ENCODE results near the gene NXPH4. TPM values are rescaled to one million over a fixed set of nuclear protein-coding genes. Genes with fewer than 3 reads are reported as not detected.
A peak's percentile ranks its signal among the peaks of the same experiment; 100 is the strongest.

Gene NXPH4
- total RNA-seq, 1 donor from 2014 or later = not detected

DNA sequence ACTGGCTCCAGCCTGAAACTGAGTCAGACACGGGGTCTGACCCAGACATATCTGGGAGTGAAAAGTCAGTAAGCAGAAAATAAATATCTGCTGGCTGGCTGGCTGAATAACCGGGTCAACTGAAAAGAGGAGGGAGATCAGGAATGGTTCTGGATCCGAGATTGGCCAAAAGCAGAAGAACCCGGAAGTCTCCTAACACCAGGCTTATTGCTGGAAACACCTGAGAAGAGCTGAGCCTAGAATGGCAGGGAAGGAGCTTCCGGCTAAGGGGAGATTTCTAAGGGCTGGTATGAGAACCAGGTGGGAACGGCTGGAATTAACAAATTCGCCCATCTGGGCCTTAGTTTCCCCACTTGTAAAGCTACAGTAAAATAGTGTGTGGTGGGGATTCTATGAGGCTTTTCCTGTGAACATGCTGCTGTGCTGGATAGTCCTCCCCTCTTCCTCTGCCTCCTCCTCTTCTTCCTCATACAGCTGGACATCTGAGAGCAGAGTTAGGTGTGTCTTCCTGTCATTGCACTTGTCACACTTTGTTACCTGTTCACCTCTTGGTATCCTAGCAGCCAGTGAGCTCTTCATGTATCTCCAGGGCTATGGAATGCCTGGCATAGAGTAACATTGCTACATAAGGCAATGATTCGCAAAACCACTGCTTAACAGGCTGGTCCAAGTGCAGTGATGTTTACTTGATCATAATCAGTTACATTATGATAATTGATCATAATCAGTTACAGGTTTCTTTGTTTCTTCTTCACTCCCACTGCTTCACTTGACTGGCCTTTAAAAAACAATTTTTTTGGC, 10.9 kb downstream of the NXPH4 start:
- Histone ChIP-seq H3K4me1 (peaks cover 24% of the 10 kb centered on the region), H3K27ac (no peak overlapping the region), H3K4me3 (peak overlapping the region; percentile 43), H3K9ac (no peak overlapping the region), H3F3A (ENCODE audit: low read depth) (peaks cover 27% of the 10 kb centered on the region), H3K9me3 (ENCODE audit: low read depth) (no peaks in the 10 kb centered on the region), H4K20me1 (ENCODE audit: low read depth) (peaks cover 38% of the 10 kb centered on the region), H3K79me2 (ENCODE audit: low read depth) (peaks cover 17% of the 10 kb centered on the region), H2AFZ (replicated peaks) (no peak overlapping the region), H3K36me3 (no peaks in the 10 kb centered on the region), H3K4me2 (peak overlapping the region; percentile 90), H3K27me3 (peaks cover 68% of the 10 kb centered on the region)
- no peak for TF ChIP-seq EZH2phosphoT487 (IDR thresholded peaks at IDR 0.05)
- no peak for TF ChIP-seq EZH2 (IDR thresholded peaks at IDR 0.05)
- TF ChIP-seq, protein P1, sequence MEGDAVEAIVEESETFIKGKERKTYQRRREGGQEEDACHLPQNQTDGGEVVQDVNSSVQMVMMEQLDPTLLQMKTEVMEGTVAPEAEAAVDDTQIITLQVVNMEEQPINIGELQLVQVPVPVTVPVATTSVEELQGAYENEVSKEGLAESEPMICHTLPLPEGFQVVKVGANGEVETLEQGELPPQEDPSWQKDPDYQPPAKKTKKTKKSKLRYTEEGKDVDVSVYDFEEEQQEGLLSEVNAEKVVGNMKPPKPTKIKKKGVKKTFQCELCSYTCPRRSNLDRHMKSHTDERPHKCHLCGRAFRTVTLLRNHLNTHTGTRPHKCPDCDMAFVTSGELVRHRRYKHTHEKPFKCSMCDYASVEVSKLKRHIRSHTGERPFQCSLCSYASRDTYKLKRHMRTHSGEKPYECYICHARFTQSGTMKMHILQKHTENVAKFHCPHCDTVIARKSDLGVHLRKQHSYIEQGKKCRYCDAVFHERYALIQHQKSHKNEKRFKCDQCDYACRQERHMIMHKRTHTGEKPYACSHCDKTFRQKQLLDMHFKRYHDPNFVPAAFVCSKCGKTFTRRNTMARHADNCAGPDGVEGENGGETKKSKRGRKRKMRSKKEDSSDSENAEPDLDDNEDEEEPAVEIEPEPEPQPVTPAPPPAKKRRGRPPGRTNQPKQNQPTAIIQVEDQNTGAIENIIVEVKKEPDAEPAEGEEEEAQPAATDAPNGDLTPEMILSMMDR (IDR thresholded peaks at IDR 0.05) = no peak
- DNase-seq (ENCODE audit: low spot score) = no peak
- H3K4me3 Mint-ChIP-seq = peak overlapping the region; percentile 77
- peaks cover 53% of the 10 kb centered on the region for H3K4me1 Mint-ChIP-seq
- H3K27ac Mint-ChIP-seq = no peak overlapping the region
- H3K9me3 Mint-ChIP-seq = peaks cover 4% of the 10 kb centered on the region
- peaks cover 6% of the 10 kb centered on the region for H3K36me3 Mint-ChIP-seq
- H3K27me3 Mint-ChIP-seq (ENCODE audit: insufficient read depth, low read depth) = peaks cover 54% of the 10 kb centered on the region

DNA sequence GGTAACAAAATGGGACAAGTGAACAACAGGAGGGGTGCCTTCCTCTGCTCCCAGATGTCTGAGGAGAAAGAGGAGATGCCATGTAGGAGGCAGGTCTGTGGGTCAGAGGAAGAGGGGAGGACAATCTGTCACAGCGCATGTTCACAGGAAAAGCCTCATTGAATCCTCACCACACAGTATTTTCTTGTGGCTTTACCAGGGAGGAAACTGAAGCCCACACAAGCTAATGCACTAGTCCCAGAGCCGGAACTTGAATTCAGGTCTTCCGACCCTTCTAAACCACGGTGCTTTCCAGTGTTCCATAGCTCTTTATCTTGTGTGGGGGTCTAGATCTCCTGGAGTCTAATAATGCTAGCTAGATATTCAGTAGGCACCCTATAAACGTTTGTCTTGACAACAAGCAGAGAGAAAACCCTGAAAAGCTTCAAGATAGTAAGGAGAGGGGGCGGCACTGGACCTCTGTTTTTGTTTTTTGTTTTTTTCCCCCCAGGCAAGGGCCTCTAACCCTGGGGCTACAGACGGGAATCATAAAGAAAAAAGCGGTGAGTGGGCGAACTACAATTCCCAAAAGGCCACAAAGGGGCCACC, 12.5 kb downstream of the NXPH4 start:
- Mint-ChIP-seq H3K4me1 (peaks cover 45% of the 10 kb centered on the region), H3K36me3 (peaks cover 17% of the 10 kb centered on the region), H3K4me3 (peak overlapping the region; percentile 97), H3K27me3 (ENCODE audit: insufficient read depth, low read depth) (peaks cover 38% of the 10 kb centered on the region), H3K27ac (peak overlapping the region; percentile 43), H3K9me3 (no peaks in the 10 kb centered on the region)
- Histone ChIP-seq H3K36me3 (no peaks in the 10 kb centered on the region), H3K79me2 (ENCODE audit: low read depth) (peaks cover 17% of the 10 kb centered on the region), H3K27ac (no peak overlapping the region), H3K27me3 (peaks cover 52% of the 10 kb centered on the region), H3K9me3 (ENCODE audit: low read depth) (no peaks in the 10 kb centered on the region), H3F3A (ENCODE audit: low read depth) (peaks cover 23% of the 10 kb centered on the region), H3K4me1 (peaks cover 23% of the 10 kb centered on the region), H2AFZ (replicated peaks) (peak overlapping the region; percentile 20), H3K9ac (no peak overlapping the region), H3K4me2 (no peak overlapping the region), H3K4me3 (peak overlapping the region; percentile 62), H4K20me1 (ENCODE audit: low read depth) (peaks cover 38% of the 10 kb centered on the region)
- DNase-seq (ENCODE audit: low spot score) = no peak
- TF ChIP-seq EZH2phosphoT487 (IDR thresholded peaks at IDR 0.05) = no peak
- TF ChIP-seq, protein P1 (IDR thresholded peaks at IDR 0.05) = no peak
- no peak for TF ChIP-seq EZH2 (IDR thresholded peaks at IDR 0.05)

DNA sequence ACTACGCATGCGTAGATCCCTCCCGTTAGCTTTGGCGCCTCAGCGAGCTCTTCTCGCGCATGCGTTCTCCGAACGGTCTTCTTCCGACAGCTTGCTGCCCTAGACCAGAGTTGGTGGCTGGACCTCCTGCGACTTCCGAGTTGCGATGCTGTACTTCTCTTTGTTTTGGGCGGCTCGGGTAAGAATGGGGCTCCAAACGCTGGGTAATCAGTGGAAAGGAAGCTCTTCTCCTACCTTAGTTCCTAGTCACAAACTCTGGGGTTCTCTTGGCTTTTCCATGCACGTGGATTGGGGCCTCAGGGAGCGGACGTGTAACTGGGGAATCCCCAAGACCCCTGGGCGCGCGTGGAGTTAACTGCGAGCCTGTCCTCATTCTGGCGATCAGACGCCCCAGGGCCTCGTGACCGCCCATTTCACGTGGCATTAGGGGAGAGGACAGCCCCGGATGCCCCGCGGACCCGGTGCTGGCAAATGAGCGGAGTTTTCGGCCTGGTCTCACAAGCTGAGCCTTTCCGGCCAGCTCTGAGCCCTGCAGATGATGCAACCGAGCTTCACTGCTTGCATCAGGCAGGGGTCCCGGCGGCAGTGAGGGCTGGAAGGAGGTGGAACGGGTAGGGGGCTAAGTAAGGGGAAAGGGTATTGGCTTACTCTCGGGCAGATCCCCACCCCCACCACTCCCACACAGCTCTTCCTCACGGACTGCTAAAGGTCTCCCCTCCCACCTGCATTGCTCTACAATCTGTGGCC, 13.2 kb downstream of the NXPH4 start, which contains the start of gene SHMT2:
Gene SHMT2 (plus strand): TSS at position 78 of the 747 bp plus-strand sequence. CDS start 68 bp downstream, at position 146.
- Mint-ChIP-seq H3K9me3 (no peaks in the 10 kb centered on the region), H3K36me3 (peaks cover 22% of the 10 kb centered on the region), H3K27ac (peak within 1 kb of the TSS; percentile 83), H3K4me3 (peak within 1 kb of the TSS; percentile 97), H3K27me3 (ENCODE audit: insufficient read depth, low read depth) (peaks cover 35% of the 10 kb centered on the region), H3K4me1 (peaks cover 51% of the 10 kb centered on the region)
- Histone ChIP-seq H3K9me3 (ENCODE audit: low read depth) (no peaks in the 10 kb centered on the region), H3K4me3 (peak within 1 kb of the TSS; percentile 62), H4K20me1 (ENCODE audit: low read depth) (peaks cover 37% of the 10 kb centered on the region), H3K27me3 (peaks cover 48% of the 10 kb centered on the region), H3K36me3 (no peaks in the 10 kb centered on the region), H3K9ac (peak within 1 kb of the TSS; percentile 63), H3K4me2 (peak within 1 kb of the TSS; percentile 80), H3F3A (ENCODE audit: low read depth) (peaks cover 16% of the 10 kb centered on the region), H3K79me2 (ENCODE audit: low read depth) (peaks cover 17% of the 10 kb centered on the region), H2AFZ (replicated peaks) (peak within 1 kb of the TSS; percentile 20), H3K27ac (no peak within 1 kb of the TSS), H3K4me1 (peaks cover 25% of the 10 kb centered on the region)
- TF ChIP-seq, protein P1 (IDR thresholded peaks at IDR 0.05) = no peak
- TF ChIP-seq EZH2 (IDR thresholded peaks at IDR 0.05) (no peak), EZH2phosphoT487 (IDR thresholded peaks at IDR 0.05) (no peak)
- DNase-seq (ENCODE audit: low spot score) = peak; percentile 100

Data from neural progenitor cell (in vitro differentiated cells).